Measurements from ENCODE around the gene MSGN1.

The MSGN1 gene

DNA sequence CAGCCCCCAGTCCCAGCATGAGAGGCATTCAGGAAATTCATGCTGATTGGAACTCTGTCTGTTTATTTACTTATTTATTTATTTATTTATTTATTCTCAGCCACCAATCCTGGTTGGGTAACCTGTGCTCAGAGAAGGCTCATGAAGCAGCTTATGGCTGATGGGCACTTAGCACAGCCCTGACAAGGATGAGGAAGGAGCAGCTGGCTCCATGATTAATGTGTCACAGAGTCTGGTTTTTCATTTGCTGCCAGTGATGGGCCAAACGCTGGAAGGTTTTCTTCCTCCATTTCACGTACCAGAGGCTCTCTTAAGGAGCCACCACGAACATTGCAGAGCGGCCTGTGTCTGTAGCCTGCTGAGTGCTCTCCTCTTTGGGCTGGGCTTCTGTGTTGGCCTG is 33.9 kb downstream of the MSGN1 start:
- DNase-seq, result no peak

DNA sequence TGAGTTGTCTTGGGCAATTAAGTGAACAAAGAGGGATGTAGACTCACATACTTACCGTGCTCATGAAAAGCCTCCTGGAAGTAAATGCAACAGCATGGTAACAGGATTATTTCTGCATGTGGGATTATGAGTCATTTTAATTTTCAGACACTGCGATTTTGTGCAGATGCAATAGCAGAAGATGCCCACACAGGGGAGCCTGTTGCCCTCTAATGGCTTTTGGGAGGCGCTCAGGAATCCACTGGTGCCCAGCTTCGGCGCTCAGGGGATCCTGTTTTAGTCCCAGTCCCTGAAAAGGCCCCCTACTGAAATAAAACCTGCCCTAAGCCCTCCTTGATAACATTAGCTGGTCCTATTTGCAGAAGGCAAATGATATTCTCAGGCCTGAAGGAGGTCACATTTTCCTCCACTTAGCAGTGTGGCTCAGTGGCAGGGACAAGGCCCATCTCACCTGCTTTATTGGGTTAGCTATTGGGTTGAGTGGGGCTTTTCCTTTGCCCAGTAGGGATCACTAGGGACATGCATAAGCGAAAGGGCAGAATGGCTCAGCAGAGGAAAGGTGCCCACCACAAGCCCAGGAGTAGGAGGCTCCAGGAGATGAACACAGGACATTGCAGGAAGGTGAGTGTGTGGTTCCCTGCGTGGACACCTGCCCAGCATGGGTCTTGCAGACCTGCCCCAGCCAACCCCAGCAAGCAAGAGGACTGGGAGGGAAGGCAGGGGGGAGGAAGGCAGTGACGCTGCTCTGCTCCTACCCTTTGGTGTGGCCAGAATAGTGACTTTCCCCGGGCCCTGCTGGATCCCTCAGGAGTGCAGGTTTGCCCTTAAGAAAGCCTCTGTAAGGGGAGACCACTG is 35.7 kb downstream of the MSGN1 start:
- peak; percentile 65 for DNase-seq

DNA sequence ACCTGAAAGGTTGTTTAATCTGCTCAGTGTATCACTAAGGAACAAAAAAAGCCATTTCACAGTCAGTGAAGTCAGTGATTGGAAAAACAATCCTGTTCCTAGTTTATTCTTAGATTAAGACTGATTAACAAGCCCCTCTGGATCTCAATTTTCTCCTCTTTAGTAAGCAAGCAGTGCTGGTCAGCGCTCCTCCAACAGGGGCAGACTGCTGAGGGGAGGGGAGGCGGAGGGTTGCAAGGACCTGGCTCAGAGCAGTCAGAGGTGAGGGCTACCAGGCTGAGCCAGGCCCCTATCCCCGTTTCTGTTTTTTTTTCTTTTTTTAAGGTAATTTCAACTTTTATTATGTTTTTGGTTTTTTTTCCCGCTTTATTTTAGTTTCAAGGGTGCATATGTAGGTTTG is 37.5 kb downstream of the MSGN1 start:
- no peak for DNase-seq

DNA sequence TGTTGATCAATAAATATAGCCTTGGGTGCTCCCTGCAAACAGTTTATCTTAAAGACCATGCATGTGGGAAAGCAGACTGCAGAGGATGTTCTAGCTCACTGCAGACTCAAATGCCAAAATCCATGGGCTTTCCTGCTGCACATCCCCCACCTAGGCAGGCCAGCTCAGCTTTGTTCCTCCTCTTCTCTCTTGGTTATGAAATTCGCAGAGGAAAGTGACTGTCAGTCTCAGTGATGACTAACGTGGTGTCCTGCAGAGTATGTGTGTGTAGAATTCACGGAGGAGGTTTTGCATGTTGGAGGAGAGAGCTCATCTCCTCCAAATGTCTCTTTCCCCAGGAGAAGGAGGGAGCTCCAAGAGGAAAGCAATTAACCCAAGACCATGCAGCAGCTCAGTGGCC is 40.8 kb downstream of the MSGN1 start:
- DNase-seq, result peak; percentile 22

DNA sequence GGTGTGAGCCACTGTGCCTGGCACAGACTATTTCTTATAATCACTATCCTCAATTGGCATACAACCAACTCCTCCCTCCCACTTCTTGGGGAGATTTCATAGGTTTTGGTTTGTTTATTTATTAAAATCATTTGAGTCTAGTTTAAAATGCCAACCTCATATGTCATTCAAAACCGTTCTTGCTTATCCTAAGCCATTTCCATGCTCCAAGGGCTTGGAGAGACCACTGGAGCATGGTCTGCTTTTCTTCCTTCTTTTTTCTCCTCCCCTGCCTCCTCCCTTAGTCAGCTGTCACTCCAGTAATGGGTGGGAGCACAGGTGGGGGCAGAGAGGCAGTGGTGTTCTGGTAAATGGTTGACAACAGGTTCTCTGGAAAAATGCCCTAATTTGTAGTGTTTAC is 41.8 kb downstream of the MSGN1 start:
- DNase-seq, result no peak

DNA sequence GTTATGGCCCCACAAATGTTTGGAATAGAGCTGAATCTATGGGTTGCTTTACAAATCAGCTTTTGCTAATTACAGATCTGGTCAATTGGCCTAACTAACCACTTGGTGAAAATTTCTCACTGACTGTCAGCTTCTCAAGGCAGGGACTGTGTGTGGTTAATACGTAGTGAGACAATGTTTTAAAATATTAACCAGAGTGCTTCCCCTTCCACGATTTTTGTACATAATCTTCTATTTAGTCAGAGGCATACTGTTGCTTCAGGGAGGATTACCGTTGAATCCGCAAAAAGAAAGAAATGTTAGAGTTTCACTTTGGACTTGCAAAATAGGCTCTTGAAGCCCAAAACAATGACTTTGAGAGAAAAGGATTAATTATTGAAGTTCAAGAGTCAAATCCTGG is 47.3 kb downstream of the MSGN1 start:
- no peak for DNase-seq

DNA sequence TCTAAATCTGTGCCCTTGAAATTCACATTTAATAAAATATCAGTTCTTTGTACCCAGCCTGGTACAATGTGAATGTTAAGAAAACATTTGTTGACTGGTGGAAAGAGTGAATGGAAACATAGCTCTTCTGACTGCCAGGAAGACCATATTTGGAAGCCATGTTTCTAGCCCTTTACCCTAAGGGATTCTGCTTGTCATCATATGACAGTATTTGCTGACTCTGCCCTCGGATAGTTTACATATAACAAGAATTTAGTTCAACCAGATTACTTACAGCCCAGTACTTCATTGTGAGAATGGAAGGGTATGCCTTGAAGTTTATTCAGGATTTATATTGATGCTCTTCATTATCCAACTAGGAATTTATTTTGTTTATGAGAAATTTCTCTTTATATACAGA is 48.4 kb downstream of the MSGN1 start:
- no peak for DNase-seq

DNA sequence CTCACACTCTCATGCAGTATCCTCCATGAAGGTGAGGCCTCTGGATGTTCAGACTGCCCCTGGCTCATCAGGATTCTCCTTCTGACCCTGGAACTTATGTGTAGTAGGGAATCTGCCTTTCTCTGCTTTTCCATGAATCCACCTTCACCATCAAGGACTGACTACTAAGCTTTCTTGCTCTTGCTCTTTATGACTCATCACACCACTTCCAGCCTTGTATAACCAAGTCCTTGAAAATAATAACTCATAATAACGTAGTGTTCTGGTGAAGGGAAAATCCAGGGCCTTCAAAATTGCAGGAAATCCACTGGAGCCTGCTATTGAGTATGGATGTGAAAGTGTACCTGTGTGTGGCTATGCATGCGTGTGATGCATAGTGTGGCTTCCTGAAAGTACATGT is 50.9 kb downstream of the MSGN1 start:
- DNase-seq, result no peak
